Large intestine (tissue), 3 donors: ENCODE data around the gene HTR2A. TPM values are rescaled to one million over a fixed set of nuclear protein-coding genes. Genes with fewer than 3 reads are reported as not detected.
A peak's percentile ranks its signal among the peaks of the same experiment; 100 is the strongest.

Source experiments
- DNase-seq, 2 donors: peaks; one replicate each; pipeline versions ENCODE4 v3.0.0 to v3.0.0-alpha.2; 2013
- H3K27ac ChIP-seq: one replicate; pipeline ENCODE4 v1.5.1; 2013; ENCODE audit warnings: low read length
- H3K27me3 ChIP-seq: 2 replicates; pipeline ENCODE4 v1.6.1; 2013; ENCODE audit warnings: low read length; ENCODE audit not compliant: control insufficient read depth, insufficient read depth
- H3K36me3 ChIP-seq: 2 replicates; pipeline ENCODE4 v1.6.1; 2013; ENCODE audit warnings: low read length; ENCODE audit not compliant: control insufficient read depth, insufficient read depth
- H3K4me1 ChIP-seq: one replicate; pipeline ENCODE4 v1.6.1; 2013; ENCODE audit warnings: low read length; ENCODE audit not compliant: control insufficient read depth, insufficient read depth
- H3K4me3 ChIP-seq: one replicate; pipeline ENCODE4 v1.5.1; 2013; ENCODE audit warnings: low read length
- H3K9me3 ChIP-seq: one replicate; pipeline ENCODE4 v1.6.1; 2013; ENCODE audit warnings: mild to moderate bottlenecking, low read depth, low read length, moderate library complexity; ENCODE audit not compliant: control insufficient read depth
- WGBS: methylation state at CpG from one replicate; pipeline ENCODE4 v1.1.5; 2013; ENCODE audit warnings: low lambda C conversion rate; ENCODE audit not compliant: insufficient coverage; 5-methylcytosine and 5-hydroxymethylcytosine counted together
- polyA plus RNA-seq: library from polyadenylated mRNA; unstranded; fragments of 120-200 nt; gene quantifications from one replicate; pipeline ENCODE4 v1.2.1, GENCODE V29; 2013

The HTR2A gene
- polyA plus RNA-seq, 1 donor: 0.70 TPM

GRCh38 chr13:46874006-46874405 lies 22.8 kb downstream of the HTR2A start:
- 100% methylated on average over 1 of the region's 5 CpGs for WGBS
- H3K4me1 ChIP-seq: no peaks in the 10 kb centered on the region
- H3K9me3 ChIP-seq: no peaks in the 10 kb centered on the region
- peaks cover 3% of the 10 kb centered on the region for H3K27me3 ChIP-seq
- H3K36me3 ChIP-seq: no peaks in the 10 kb centered on the region
- no peak overlapping the region for H3K27ac ChIP-seq
- no peak overlapping the region for H3K4me3 ChIP-seq
- no peak for DNase-seq

GRCh38 chr13:46871557-46871956 lies 25.3 kb downstream of the HTR2A start:
- H3K4me1 ChIP-seq: no peaks in the 10 kb centered on the region
- H3K9me3 ChIP-seq: no peaks in the 10 kb centered on the region
- no CpG with 5 or more reads among the region's 2 CpGs for WGBS
- no peak overlapping the region for H3K4me3 ChIP-seq
- no peaks in the 10 kb centered on the region for H3K27me3 ChIP-seq
- H3K27ac ChIP-seq: no peak overlapping the region
- H3K36me3 ChIP-seq: no peaks in the 10 kb centered on the region
- no peak for DNase-seq

GRCh38 chr13:46868091-46868490 lies 28.8 kb downstream of the HTR2A start:
- Histone ChIP-seq H3K4me3 (no peak overlapping the region), H3K9me3 (no peaks in the 10 kb centered on the region), H3K27me3 (no peaks in the 10 kb centered on the region), H3K36me3 (no peaks in the 10 kb centered on the region), H3K4me1 (peaks cover 4% of the 10 kb centered on the region), H3K27ac (no peak overlapping the region)
- WGBS: 80% methylated on average over 1 of the region's 2 CpGs
- DNase-seq: no peak

GRCh38 chr13:46866150-46866549 lies 30.7 kb downstream of the HTR2A start:
- H3K4me3 ChIP-seq: no peak overlapping the region
- peak overlapping the region; percentile 67 for H3K27ac ChIP-seq
- H3K27me3 ChIP-seq: no peaks in the 10 kb centered on the region
- H3K9me3 ChIP-seq: no peaks in the 10 kb centered on the region
- H3K4me1 ChIP-seq: peaks cover 4% of the 10 kb centered on the region
- no CpG with 5 or more reads among the region's 4 CpGs for WGBS
- DNase-seq: peak; percentile 81 to 90
- H3K36me3 ChIP-seq: no peaks in the 10 kb centered on the region

GRCh38 chr13:46864941-46865340 lies 31.9 kb downstream of the HTR2A start:
- WGBS: 40% methylated on average over 1 of the region's 3 CpGs

GRCh38 chr13:46861959-46862358 lies 34.9 kb downstream of the HTR2A start:
- Histone ChIP-seq H3K27ac (no peak overlapping the region), H3K4me1 (peaks cover 8% of the 10 kb centered on the region), H3K27me3 (no peaks in the 10 kb centered on the region), H3K4me3 (no peak overlapping the region), H3K9me3 (no peaks in the 10 kb centered on the region), H3K36me3 (no peaks in the 10 kb centered on the region)
- no CpG with 5 or more reads among the region's 1 CpG for WGBS
- DNase-seq: no peak

More at GRCh38 chr13:46864941-46865340, 31.9 kb downstream of the HTR2A start:
- H3K36me3 ChIP-seq: no peaks in the 10 kb centered on the region
- no peaks in the 10 kb centered on the region for H3K27me3 ChIP-seq
- H3K4me1 ChIP-seq: peaks cover 4% of the 10 kb centered on the region
- no peak for DNase-seq
- H3K4me3 ChIP-seq: no peak overlapping the region
- H3K27ac ChIP-seq: no peak overlapping the region
- no peaks in the 10 kb centered on the region for H3K9me3 ChIP-seq

- H3K4me1 ChIP-seq: peaks cover 7% of the 10 kb centered on the region
Measured at GRCh38 chr13:46860722-46861121, 36.1 kb downstream of the HTR2A start.

GRCh38 chr13:46858776-46859175 lies 38.1 kb downstream of the HTR2A start:
- no peaks in the 10 kb centered on the region for H3K36me3 ChIP-seq
- no peaks in the 10 kb centered on the region for H3K9me3 ChIP-seq
- peaks cover 4% of the 10 kb centered on the region for H3K4me1 ChIP-seq
- no peak overlapping the region for H3K4me3 ChIP-seq
- no peak overlapping the region for H3K27ac ChIP-seq
- DNase-seq: no peak
- no peaks in the 10 kb centered on the region for H3K27me3 ChIP-seq
- WGBS: 100% methylated on average over 2 of the region's 3 CpGs

More at GRCh38 chr13:46860722-46861121, 36.1 kb downstream of the HTR2A start:
- Histone ChIP-seq H3K27me3 (no peaks in the 10 kb centered on the region), H3K4me3 (no peak overlapping the region), H3K9me3 (no peaks in the 10 kb centered on the region), H3K36me3 (no peaks in the 10 kb centered on the region), H3K27ac (no peak overlapping the region)
- DNase-seq: no peak

- no peak overlapping the region for H3K4me3 ChIP-seq
- no peak overlapping the region for H3K27ac ChIP-seq
- H3K27me3 ChIP-seq: peaks cover 2% of the 10 kb centered on the region
- H3K9me3 ChIP-seq: no peaks in the 10 kb centered on the region
- no peaks in the 10 kb centered on the region for H3K36me3 ChIP-seq
- peaks cover 4% of the 10 kb centered on the region for H3K4me1 ChIP-seq
- no peak for DNase-seq
- 67% methylated on average over 2 of the region's 3 CpGs for WGBS
Measured at GRCh38 chr13:46858163-46858562, 38.7 kb downstream of the HTR2A start.

GRCh38 chr13:46855664-46856063 lies 41.2 kb downstream of the HTR2A start:
- WGBS: no CpG with 5 or more reads among the region's 3 CpGs
- Histone ChIP-seq H3K27me3 (peaks cover 5% of the 10 kb centered on the region), H3K36me3 (no peaks in the 10 kb centered on the region), H3K4me3 (no peak overlapping the region), H3K4me1 (peaks cover 4% of the 10 kb centered on the region), H3K27ac (no peak overlapping the region), H3K9me3 (no peaks in the 10 kb centered on the region)
- no peak for DNase-seq

- DNase-seq: no peak
- Histone ChIP-seq H3K27ac (no peak overlapping the region), H3K27me3 (peaks cover 5% of the 10 kb centered on the region), H3K9me3 (no peaks in the 10 kb centered on the region), H3K4me3 (no peak overlapping the region), H3K36me3 (no peaks in the 10 kb centered on the region), H3K4me1 (peaks cover 4% of the 10 kb centered on the region)
- 100% methylated on average over 1 of the region's 2 CpGs for WGBS
Measured at GRCh38 chr13:46855166-46855565, 41.7 kb downstream of the HTR2A start.
